OCI-M1 (cell line): ENCODE results near the gene AGRN.
"Not testable (repeated sequence)": the region's sequence is repeated elsewhere in the genome, so short reads cannot be mapped to it uniquely, and the experiment has no call there.

Source experiments
- DNase-seq: peaks from one replicate; lab custom pipeline; 2025; lab: John Stamatoyannopoulos, UW

AGRN gene

DNA sequence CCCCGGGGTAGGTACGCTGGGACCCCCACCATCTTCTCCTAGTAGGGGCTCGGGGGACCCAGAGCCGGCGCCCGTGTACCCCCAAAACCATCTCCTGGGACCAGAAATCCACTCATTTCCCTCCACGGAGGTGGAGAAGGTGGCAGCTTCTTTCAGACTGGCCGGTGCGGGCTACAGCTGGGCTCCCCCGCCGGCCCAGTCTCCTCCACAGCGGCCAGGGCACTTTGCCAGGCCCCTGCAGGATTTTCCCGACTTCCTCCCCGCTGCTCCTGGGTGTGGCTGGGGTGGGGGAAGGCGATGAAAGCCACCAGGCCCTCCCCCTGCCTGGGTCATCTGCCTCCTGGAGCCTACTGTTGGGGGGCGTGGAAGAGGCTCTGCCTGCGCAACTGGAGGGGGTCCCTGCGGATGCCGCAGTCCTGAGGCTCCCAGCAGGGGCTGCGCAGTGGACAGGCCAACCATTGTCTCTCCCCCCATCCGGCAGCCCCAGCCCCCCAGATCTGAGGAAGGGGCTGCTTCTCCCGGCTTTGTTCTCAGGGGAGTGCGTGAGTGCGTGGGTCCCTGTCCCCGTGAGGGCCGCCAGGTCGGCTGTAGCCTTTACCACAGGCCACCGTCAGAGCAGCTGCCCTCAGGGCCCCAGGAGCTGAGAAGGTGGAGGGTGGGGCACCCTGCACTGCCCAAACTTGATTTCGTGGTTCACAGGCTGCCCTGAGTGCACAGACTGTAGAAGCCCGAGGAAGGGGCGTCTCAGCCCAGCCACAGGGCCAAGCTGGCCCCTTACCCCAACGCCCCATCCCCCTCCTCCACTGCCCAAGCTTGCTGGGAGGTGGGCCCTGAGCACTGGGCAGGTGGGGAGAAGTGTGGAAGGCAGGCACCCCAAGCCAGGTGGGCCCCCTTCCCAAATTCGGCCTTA, 1.3 kb downstream of the AGRN start:
- DNase-seq: peak; percentile 80

DNA sequence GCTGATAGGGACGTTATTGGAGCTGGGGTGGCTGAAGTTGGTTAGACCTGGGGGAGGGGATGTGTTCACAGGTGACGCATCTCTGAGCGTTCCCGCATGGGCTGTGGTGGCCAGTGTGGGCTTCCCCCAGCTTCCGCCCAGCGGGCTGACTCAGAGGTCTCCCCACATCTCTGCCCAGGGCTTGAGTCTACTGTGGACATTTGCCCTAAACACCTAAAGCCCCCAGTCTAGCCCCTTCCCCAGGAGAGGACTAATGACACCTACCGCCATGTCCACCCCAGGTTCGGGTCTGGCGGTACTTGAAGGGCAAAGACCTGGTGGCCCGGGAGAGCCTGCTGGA, 2.0 kb downstream of the AGRN start:
- no peak for DNase-seq

DNA sequence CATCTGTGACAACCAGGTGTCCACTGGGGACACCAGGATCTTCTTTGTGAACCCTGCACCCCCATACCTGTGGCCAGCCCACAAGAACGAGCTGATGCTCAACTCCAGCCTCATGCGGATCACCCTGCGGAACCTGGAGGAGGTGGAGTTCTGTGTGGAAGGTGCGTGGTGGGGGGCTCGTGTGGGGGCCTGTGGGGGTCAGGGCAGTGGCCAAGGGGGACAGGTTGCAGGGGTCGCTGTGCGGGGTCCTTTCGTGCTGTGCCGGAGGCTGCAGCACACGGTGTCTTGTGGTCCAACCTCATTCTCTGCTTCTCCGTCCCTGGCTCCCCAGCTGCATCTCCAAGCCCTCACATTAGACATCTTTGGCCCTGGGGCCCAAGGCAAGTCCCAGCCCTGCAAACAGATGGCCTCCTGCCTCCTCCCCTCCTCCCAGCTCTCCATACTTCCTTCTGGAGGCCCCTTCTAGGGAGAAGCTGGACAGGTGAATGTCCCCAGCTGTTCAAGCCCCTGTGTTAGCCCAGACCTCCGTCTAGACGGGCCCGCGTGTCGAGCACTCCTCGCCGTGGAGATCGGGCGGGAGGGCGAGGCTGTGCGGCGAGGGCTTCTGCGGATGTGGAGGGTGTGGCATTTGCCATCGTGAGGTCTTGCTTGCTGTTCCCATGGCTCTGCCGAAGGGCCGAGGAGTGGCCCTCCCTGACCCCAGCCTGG, 2.5 kb downstream of the AGRN start:
- DNase-seq: no peak

DNA sequence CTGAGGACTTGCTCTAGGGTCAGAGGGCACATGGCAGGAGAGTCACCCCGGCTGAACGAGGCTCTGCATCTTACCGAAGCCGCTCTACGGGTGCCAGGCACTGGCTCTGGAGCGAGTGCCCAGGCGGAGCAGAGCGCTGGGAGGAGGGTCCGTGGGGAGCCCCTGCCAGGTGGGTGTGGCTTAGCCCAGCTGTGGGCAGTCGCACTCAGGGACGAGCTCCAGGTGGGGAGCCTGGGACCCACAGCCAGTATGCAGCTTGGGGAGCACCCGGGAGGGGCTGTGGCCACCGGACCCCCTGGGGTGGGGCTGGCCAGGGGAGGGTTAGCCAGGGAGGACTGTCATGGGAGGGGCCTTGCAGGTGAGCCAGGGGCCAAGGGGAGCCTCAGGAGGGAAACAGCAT, 3.8 kb downstream of the AGRN start:
- no peak for DNase-seq

DNA sequence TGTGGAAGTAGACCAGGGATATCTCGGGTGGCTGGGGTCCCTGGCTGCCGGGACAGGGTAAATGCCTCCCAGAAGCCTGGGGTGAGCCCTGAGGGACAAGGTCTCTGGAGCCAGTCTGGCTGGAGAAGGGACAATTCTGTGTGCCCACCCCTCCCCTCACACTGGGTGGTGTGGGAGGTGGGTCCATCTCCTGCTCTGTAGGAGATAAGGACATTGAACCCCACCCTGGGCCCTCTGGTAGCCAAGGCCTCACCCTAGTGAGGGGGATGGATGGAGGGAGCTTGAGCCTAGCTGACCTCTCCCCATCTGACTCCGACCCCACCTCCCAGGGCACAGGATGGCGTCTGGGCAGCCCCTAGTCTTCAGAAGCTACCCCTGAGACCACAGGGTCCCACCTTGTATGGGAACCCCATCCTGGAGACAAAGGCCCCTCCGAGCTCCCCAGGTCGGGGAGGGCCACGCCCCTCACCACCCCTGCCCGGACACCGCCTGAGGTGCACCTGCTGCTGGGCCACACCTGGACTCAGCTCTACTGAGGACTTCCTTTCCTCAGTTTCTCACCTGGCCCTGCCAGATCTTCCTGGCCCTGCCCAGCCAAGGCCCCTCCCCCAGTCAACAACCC, 4.3 kb downstream of the AGRN start:
- DNase-seq: no peak

DNA sequence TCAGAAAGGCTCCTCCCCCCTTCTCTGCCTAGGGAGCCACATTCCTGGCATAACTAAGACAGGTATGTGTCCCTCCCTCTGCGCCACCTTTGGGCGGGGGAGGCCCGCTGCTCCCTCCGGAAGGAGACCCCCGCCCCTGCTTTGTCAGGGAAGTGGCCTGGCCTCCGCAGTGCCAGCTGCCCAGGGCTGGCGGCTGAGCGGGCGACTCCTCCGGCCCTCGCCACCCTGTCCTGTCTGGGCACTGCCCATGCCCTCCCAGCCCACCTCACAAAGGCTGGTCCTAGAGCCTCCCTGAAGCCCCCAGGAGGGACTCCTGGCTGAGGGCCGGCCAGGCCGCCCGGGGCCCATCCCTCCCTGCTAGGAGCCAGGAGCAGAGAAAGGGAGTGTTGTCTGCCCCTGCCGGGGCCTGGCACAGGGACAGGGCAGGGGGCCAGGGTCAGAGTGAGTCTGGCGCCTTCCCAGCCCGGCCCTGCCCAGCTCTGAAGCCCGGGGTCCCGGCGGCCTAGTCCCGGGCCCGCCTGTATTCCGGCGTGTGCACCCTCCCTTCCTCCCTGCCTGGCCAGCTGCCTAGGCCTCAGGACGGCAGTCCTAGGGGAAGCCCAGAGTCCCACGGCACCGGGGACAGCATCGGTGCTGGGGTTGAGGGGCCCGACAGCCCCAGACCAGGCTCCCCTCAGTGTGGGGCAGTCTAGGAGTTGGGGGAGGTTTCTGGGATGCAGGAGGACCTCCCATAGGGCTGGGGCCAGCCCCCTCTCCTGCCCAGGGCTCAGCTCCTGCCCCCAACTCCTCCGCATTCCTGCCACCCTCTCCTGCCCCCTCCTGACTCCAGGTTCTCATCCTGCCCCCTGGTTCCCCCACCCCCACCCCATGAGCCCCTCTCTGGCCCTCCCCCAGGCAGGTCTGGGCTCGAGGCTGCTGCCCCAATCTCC, 5.1 kb downstream of the AGRN start:
- no peak for DNase-seq

DNA sequence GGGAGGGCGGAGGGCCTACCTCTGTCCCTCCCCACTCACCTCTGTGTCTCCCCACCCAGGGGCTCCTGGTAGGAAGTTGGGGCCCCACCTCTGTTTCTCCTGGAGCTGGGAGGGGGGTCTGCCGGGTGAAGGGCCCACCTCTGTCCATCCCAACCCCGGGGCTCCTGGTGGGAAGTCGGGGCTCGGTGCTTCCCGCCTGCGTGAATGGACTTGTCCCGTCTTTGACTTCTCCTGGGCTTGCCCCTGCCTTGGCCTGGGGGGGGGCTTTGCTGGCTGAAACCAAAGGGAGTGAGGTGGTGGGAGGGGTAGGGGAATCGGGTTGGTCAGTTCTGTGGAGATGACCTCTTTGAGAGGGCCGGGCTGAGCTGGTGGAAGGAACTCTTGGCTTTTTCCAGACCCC, 5.8 kb downstream of the AGRN start:
- no peak for DNase-seq

DNA sequence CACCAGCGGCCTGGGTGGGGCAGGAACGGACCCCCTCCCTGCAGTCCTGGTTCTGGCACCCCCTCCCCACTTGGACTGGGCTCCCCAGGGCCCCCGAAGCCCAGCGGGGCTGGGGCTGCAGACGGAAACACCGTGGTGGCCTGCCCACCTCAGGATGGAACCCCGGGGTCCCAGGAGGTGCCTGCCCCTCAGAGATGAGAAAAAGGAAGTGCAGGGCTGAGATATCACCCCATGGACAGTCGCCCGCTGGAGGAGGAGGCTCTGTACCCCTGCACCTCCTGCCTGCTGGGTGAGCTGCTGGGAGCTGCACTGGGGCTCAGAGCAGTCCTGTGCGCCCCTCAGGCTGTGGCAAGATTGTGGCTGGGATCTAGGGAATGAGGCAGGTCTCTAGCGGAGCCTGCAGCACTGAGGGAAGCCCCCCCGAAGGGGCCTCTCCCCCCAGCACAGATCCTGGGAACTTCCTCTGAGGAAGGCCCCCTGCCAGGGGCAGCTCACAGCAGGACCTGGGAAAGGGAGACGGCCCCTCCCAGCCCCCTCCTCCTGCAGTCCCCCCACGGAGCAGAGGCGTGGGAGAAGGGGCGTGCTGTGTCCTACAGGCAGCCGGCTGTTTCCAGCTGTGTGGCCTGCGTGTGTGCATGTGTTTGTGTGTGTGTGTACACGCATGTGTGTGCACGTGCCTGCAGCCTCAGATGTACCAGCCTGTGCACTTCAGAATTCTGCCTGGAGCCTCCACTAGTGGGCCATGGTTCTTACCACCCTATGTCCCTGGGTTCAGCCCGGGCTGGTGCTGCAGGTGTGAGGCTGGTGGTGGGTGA, 6.9 kb downstream of the AGRN start:
- no peak for DNase-seq

DNA sequence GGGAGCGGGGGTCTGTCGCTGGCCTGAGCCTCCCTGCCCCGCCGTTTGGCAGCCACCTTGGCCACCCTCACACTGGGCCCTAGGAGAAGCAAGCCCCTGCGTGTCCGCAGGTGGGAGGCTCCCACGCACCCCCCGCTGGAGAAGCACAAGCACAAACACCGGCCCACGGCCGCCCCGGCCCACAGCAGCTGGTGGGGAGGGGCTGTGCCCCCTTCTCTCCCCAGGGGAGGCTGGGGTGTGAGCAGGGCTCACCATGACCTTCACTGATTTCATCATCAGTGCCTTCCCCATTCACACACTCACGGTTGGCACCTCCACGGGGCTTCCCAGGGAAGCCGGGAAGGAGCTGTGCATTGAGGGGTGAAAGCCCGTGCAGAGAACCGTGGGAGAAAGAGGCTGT, 7.9 kb downstream of the AGRN start:
- DNase-seq: no peak

DNA sequence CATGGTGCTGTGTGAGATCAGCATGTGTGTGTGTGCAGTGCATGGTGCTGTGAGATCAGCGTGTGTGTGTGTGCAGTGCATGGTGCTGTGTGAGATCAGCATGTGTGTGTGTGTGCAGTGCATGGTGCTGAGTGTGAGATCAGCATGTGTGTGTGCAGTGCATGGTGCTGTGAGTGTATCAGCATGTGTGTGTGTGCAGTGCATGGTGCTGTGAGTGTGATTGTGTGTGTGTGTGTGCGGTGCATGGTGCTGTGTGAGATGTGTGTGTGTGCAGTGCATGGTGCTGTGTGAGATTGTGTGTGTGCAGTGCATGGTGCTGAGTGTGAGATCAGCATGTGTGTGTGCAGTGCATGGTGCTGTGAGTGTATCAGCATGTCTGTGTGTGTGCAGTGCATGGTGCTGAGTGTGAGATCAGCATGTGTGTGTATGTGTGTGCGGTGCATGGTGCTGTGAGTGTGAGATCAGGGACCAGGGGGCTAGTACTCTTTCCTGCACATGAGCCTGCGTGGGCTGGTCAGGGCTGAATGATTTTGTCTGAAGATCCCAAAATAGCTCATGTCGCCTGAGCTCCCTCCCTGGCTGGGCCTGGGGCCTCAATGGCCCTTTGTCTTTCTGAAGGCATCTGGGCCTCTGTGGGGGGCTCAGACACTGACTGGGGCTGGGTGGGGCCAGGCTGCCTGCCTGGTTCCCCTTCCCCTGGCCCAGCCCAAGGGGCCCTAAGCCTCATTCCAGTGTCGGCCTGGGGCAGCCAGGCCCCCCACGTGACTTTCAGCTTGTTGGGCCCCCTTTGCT, 11.1 kb downstream of the AGRN start:
- DNase-seq: not testable (repeated sequence)

DNA sequence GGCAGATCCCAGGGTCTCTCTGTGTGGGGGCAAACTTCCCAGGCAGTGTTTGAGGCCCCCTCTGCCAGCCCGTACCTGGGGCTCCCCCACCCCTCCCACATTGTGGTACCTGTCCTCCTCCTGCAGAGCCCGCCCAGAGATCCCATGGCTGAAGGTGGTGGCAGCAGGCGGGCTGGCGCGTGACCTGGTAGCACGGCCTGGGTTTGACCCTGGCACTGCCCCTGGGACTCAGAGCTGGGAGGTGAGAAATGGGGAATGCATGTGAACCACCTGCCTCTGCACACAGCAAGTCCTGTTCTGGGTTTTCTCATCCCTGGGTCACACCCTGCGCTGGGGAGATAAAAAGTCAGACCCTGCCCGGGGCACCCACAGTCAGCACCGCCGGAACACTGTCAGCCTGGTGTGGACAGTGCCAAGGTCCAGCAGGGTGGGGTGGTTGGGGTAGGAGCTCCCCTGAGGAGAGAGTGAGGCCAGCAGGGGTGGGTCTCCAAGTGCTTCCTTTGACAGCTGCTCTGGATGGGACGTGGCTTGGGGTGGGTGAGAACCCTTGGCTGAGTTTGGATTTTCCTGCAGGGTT, 11.8 kb downstream of the AGRN start:
- no peak for DNase-seq

DNA sequence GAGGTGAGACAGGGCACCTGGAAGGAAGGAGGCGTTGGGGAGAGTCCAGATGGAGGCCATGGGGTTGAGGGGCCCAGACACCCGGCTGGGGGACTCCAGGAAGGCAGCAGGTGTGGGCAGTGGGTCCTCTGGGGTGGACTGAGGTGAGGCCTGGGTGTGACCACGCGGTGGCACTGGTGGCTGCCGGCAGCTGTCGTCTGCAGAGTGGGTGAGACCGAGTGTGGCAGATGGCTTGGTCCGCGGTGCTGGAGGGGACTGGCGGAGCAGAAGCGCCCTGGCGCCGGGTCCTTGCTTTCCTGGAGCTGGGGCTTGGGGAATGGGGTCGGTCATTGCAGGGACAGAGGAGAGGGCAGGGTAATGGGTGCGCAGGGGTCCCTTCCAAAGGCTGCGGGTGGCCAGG, 12.5 kb downstream of the AGRN start:
- DNase-seq: no peak

DNA sequence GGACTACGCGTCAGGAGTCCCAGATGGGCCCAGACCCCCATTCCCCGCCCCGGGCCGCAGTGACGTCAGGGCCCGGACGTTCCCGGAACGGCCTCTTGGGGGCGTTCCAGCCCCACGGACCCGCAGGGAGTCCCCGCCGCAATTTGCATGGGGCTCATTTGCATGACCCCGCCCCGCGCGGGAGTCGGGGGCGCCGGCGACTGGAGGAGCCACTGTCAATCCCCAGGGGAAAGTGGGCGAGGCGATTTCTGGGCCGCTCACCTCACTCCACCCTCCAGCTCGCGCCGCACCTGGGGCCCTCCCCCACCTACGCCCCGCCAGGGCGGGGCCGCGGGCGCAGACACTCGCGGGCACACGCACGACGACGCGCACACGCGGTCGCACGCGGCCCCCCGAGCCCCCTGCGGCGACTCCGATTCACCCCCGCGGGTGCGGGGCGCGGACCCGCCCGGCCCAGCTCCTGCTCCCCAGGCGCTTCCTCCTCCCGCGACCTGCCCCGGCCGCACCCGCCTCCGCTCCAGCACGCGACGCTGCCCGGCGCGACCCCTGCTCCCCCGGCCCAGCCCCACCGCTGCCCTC, 13.2 kb downstream of the AGRN start:
- peak; percentile 94 for DNase-seq

DNA sequence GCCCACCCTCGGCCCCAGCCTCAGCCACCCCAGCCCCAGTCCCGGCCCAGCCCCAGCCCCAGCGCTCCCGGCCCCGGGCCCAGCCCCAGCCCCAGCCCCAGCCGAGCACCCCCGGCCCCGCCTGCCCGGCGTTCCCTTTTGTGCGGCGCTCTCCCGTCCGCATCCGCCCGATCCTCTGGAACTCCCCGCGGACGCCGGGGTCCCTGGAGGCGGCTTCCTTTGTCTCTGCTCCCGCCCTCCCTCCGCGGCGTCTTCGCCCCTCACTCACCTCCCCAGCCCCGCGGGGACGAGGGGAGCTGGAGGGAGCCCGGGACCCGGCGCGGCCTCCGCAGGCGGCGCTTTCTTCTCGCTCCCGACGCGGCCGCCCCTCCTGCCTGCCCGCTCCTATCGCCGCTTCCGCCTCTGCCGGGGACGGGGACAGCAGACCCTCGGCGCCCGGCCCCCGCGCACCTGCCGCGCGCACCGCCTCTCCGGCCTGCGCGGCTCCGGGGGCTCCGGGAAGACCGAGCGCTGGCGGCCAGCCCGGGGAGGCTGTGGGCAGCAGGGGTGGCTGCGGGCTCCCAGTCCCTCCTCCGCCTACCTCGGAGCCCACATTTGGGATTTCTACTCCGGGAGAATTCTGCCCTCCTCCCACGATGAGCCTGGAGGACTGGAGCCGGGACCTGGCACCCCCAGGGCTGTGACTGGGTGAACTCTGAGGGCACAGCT, 14.0 kb downstream of the AGRN start:
- no peak for DNase-seq

DNA sequence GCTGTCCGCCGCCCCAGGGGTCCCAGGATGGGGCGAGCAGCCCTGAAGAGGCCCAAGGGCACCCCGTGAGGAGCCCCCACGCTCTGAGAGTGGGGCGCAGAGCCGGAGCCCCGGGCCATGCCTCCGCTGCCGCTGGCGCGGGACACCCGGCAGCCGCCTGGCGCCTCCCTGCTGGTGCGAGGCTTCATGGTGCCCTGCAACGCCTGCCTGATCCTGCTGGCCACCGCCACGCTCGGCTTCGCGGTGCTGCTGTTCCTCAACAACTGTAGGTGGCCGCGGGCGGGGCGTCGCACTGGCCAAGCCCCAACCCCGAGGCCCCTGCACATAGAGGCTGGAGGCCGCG, 14.5 kb downstream of the AGRN start:
- no peak for DNase-seq

DNA sequence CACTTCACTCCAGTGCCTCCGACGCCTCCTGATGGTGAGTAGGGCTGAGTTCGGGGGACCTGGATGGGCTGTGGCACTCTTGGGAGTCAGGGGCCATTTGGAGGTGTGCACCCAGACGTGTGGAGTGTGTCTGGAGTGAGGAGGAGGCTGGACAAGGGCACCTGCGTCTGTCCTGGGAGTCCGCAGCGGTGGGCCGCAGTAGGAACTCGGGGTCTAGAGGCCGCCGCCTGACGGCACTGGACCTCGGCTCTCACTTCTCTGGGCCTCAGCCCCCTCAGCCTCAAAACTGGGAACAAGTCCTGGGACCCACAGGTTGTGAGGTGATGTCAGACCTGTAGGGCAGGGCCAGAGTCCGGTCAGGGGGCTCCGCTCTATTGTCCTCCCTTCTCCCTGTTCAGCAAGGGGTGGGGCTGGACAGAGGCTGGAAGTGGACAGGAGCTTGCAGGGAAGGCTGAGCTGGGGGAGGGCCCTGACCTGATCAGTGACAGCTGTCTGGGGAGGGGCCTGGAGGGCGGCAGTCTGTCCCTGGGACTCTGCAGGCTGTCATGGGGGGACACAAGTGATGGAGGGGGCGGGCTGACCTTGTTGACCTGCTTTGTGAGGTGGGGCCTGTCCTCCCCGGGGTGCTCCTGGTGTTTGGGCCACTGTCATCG, 15.5 kb downstream of the AGRN start:
- DNase-seq: no peak

DNA sequence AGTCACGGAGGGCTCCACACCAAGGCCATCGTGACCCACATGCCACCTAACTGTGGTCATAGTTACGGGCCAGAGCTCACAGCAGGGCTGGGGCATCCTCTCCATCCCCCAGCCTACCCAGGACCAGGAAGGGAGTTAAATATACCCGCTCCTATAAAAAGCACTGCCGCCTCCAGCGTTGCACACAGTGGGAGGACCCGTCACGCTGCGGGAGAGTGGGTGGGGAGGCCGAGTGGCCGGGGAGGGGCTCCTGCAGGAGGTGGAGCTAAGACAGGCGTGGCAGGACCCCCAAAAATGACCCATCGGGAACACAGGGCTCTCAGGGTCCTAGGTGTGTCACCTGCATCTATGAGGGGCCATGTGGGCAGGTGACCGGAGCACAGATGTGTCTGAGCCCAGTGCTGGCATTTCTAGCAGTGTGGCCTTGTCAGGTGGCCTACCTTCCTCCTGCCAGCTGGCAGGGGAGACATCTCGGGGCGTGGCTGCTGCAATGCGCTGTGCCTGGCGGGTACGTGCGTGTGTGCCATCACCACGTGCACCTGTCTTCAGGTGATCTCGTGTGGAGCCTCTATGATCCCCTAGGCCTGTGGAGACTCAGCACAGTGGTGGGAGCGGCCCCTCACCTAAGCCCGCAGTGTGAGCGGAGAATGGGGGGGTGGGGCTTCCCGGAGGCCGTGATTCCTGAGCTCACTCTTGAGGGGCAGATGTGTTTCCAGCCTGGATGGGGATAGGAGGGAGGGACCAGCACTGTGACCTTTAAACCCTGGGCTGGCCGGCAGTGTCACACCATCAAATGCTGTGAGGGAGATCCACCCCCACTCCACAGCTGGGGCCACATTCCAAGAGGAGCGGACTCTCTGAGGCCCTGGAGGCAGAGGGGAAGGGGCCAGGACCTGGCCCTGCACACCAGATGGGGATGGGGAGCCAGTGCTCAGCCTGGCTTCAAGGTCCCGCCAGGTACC, 17.7 kb downstream of the AGRN start:
- no peak for DNase-seq
